SIG-M5 treated with dmso at 0.1 percent for 504 hours (cell line): ENCODE measurements around the gene HS3ST5.
"Not testable (repeated sequence)": the region's sequence is repeated elsewhere in the genome, so short reads cannot be mapped to it uniquely, and the experiment has no call there.

Experiments used
- DNase-seq: peaks from one replicate; lab custom pipeline; 2025; ENCODE audit not compliant: unreplicated experiment; lab: John Stamatoyannopoulos, UW

The HS3ST5 gene

GRCh38 chr6:114101255-114101654 is 241.6 kb downstream of the HS3ST5 start:
- no peak for DNase-seq

GRCh38 chr6:114100215-114100994 is 242.4 kb downstream of the HS3ST5 start:
- DNase-seq, result no peak

GRCh38 chr6:114096561-114097172 is 246.2 kb downstream of the HS3ST5 start:
- DNase-seq, result peak; percentile 28

GRCh38 chr6:114092943-114093342 is 249.9 kb downstream of the HS3ST5 start:
- DNase-seq, result no peak

GRCh38 chr6:114090626-114091025 is 252.2 kb downstream of the HS3ST5 start:
- DNase-seq, result no peak

- DNase-seq, result no peak
Observed at GRCh38 chr6:114087496-114087895, 255.3 kb downstream of the HS3ST5 start.

GRCh38 chr6:114085211-114085610 is 257.6 kb downstream of the HS3ST5 start:
- DNase-seq, result no peak

- no peak for DNase-seq
Observed at GRCh38 chr6:114084327-114084890, 258.4 kb downstream of the HS3ST5 start.

GRCh38 chr6:114083251-114083650 is 259.6 kb downstream of the HS3ST5 start:
- no peak for DNase-seq

GRCh38 chr6:114081730-114082129 is 261.1 kb downstream of the HS3ST5 start:
- no peak for DNase-seq

GRCh38 chr6:114080891-114081510 is 261.8 kb downstream of the HS3ST5 start:
- no peak for DNase-seq

GRCh38 chr6:114080410-114080809 is 262.4 kb downstream of the HS3ST5 start:
- DNase-seq, result not testable (repeated sequence)

- DNase-seq, result no peak
Observed at GRCh38 chr6:114075777-114076176, 267.0 kb downstream of the HS3ST5 start.

GRCh38 chr6:114075300-114075699 is 267.5 kb downstream of the HS3ST5 start:
- DNase-seq, result no peak

- DNase-seq, result no peak
Observed at GRCh38 chr6:114068771-114069170, 274.1 kb downstream of the HS3ST5 start.

GRCh38 chr6:114068116-114068515 is 274.7 kb downstream of the HS3ST5 start:
- no peak for DNase-seq

GRCh38 chr6:114064862-114065261 is 278.0 kb downstream of the HS3ST5 start:
- DNase-seq, result no peak

- DNase-seq, result no peak
Observed at GRCh38 chr6:114063956-114064355, 278.9 kb downstream of the HS3ST5 start.

- DNase-seq, result no peak
Observed at GRCh38 chr6:114062199-114062598, 280.6 kb downstream of the HS3ST5 start.

- peak; percentile 7 for DNase-seq
Observed at GRCh38 chr6:114061741-114062140, 281.1 kb downstream of the HS3ST5 start.

GRCh38 chr6:114061116-114061515 is 281.7 kb downstream of the HS3ST5 start:
- DNase-seq, result no peak

GRCh38 chr6:114058435-114058834 is 284.4 kb downstream of the HS3ST5 start:
- DNase-seq, result no peak
